Measurements from ENCODE around the gene MAPKAPK5.
"Not testable (repeated sequence)": the region's sequence is repeated elsewhere in the genome, so short reads cannot be mapped to it uniquely, and the experiment has no call there.

Gene MAPKAPK5

GRCh38 chr12:111886662-111887545, 44.9 kb downstream of the MAPKAPK5 start:
- DNase-seq (ENCODE audit: low read depth in 2 of 2), result no peak

- no peak for DNase-seq (ENCODE audit: low read depth in 2 of 2)
These were observed 46.1 kb downstream of the MAPKAPK5 start for GRCh38 chr12:111887926-111888745.

- DNase-seq (ENCODE audit: low read depth in 2 of 2), result no peak
These were observed 51.3 kb downstream of the MAPKAPK5 start for GRCh38 chr12:111893287-111893686.

DNA sequence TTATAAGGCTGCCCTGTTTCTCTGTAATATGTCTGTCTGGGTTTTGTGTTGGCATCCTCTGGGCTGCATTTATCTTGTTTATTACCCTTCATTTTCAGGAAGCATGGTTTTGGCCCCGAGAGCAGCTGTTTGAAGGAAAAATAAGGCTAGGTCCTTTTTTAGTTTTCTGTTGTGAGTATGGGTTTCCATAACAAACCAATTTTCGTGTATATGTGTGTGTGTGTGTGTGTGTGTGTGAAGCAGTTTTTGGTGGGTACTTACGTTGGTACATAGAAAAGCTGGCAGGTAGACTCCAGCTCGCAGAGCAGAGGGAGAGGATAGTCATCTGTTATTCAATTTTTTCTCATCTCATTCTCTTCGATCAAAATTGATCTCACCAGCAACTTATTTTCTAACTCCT, 52.5 kb downstream of the MAPKAPK5 start:
- no peak for DNase-seq (ENCODE audit: low read depth in 2 of 2)

DNA sequence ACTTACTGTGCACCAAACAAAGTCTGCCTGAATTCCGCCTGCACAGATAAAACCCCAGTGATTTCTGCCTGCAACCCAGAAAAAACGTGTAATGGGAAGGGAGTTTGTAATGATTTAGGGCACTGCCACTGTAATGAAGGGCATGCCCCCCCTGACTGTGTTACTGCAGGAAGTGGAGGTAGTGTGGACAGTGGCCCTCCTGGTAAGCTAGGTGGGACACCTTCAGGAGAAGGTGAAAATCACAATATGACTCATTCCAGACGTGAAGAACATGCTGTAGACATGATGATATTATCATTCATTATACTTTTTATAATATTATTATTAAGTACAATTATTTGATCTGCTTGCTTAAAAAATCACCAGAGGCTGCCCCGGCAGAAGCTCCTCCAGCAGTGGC, 59.2 kb downstream of the MAPKAPK5 start:
- no peak for DNase-seq (ENCODE audit: low read depth in 2 of 2)

DNA sequence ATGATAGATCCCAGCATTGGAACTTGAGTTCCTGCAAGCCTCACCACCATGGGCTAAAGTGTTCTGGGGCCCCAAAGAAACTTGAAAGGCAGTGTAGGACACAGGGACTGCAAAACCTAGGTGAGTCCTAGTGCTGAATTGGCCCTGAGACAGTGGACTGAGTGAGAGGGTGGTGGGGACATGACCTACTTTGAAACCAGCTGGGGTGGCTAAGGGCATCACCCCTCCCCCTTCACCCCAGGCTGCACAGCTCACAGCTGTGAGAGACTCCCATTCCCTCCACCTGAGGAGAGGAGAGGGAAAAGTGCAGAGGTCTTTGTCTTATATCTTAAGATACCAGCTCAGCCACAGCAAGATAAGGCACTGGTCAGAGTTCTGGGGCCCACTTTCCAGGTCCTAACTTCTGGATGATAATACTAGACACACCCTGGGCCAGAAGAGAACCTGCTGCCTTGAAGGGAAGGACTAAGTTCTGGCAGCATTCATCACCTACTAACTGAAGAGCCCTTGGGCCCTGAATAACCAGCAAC, 62.5 kb downstream of the MAPKAPK5 start:
- no peak for DNase-seq (ENCODE audit: low read depth in 2 of 2)

DNA sequence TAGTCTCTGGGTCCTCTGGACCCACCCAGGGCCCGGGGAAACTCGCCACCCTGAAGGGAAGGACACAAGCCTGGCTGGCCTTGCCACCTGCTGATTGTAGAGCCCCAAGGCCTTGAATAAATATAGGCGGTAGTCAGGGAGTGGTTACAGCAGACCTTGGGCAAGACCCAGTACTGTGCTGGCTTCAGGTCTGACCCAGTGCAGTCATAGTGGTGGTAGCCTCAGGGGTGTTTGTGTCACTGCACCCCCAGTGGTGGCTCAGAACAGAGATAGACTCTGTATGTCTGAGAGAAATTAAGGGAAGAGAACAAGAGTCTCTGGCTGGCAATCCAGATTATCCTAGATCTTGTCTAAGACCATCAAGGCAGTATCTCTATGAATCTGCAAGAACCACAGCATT, 63.5 kb downstream of the MAPKAPK5 start:
- DNase-seq (ENCODE audit: low read depth in 2 of 2), result no peak

DNA sequence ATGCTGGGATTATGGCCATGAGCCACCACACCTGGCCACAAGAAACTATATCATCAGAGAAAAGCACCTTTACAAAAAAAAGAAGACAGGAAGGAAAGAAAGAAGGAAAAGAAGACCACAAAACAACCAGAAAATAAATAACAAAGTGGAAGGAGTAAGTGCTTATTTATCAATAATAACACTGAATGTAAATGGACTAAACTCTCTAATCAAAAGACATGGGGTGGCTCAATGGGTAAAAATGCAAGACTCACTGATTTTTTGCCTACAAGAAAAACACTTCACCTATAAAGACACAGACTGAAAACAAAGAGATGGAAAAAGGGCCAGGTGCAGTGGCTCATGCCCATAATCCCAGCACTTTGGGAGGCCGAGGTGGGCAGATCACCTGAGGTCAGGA, 65.7 kb downstream of the MAPKAPK5 start:
- DNase-seq (ENCODE audit: low read depth in 2 of 2), result no peak

- no peak for DNase-seq (ENCODE audit: low read depth in 2 of 2)
These were observed 83.1 kb downstream of the MAPKAPK5 start for GRCh38 chr12:111925171-111925570.

GRCh38 chr12:111926631-111927030, 84.6 kb downstream of the MAPKAPK5 start:
- no peak for DNase-seq (ENCODE audit: low read depth in 2 of 2)

DNA sequence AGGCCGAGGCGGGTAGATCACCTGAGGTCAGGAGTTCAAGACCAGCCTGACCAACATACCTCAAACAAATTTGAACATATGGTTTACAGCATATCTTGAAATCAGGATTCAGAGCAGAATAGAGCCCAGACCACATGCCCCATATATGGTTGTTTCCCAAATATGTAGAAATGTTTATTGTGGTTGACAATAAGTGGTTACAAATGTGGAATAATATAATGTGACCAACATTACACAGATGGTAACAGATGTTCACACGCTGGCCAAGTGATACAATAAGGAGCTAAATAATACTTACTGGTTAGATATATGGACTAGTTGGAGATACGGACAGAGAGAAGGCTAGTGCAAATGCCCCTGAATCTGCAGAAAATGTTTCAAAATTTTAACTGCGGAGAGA, 85.3 kb downstream of the MAPKAPK5 start:
- DNase-seq (ENCODE audit: low read depth in 2 of 2), result no peak

- DNase-seq (ENCODE audit: low read depth in 2 of 2), result no peak
These were observed 90.2 kb downstream of the MAPKAPK5 start for GRCh38 chr12:111932241-111932640.

- no peak for DNase-seq (ENCODE audit: low read depth in 2 of 2)
These were observed 94.8 kb downstream of the MAPKAPK5 start for GRCh38 chr12:111936869-111937268.

DNA sequence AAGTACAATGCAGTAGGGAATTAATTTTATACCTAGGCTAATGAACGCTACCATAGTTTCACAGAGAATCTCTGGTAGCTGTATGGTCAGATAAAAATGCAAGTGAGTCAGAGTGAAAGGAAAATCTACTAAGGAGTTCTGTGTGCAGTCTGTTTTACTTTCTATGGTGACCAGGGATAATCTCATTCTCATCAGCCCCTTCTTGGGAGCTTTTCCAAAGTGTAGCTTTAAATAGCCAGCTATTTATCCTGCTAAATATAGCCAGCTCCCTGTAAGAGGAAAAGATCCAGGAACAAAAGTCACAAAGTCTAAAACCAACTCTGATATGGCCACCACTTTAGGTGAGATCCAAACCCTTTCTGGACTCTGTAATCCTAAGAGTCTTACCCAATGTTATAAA, 95.4 kb downstream of the MAPKAPK5 start:
- no peak for DNase-seq (ENCODE audit: low read depth in 2 of 2)

DNA sequence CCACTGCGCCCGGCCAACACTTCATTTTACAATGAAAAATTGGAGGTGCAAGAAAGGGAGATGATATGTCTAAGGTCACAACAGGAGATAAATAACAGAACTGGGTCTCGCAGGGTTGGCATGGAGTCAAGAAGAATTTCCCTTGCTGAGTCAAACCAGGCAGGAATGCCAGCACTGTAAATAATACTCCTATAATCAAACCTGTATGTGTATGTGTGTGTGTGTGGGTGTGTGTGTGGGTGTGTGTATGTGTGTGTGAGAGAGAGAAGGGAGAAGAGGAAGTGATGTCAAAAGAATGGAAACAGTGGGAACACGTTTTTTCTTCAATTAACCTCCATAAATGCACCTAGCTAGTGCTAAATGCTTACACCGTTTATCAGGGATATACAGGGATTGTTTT, 100.5 kb downstream of the MAPKAPK5 start:
- no peak for DNase-seq (ENCODE audit: low read depth in 2 of 2)

- no peak for DNase-seq (ENCODE audit: low read depth in 2 of 2)
These were observed 101.9 kb downstream of the MAPKAPK5 start for GRCh38 chr12:111943929-111944328.

- DNase-seq (ENCODE audit: low read depth in 2 of 2), result not testable (repeated sequence)
These were observed 109.1 kb downstream of the MAPKAPK5 start for GRCh38 chr12:111950961-111951676.
